ENCODE data around the gene DNMT3A. TPM values are rescaled to one million over a fixed set of nuclear protein-coding genes. Genes with fewer than 3 reads are reported as not detected.

Gene DNMT3A
- total RNA-seq, 1 experiment from 2014 or later = 8.0 TPM

- peak; percentile 81 for DNase-seq (ENCODE audit: unreplicated experiment)
- ChIA-PET POLR2A (interaction anchor here (0.7 to 1.5 kb wide), 4 partner anchors 9 to 93 kb away, joined by 3 to 5 read pairs (median 3); no protein-coding TSS in a partner anchor), CTCF (interaction anchor here (0.5 to 1.1 kb wide), 3 partner anchors 8 to 24 kb away, joined by 3 read pairs; no protein-coding TSS in a partner anchor)
- TF ChIP-seq, protein P1, sequence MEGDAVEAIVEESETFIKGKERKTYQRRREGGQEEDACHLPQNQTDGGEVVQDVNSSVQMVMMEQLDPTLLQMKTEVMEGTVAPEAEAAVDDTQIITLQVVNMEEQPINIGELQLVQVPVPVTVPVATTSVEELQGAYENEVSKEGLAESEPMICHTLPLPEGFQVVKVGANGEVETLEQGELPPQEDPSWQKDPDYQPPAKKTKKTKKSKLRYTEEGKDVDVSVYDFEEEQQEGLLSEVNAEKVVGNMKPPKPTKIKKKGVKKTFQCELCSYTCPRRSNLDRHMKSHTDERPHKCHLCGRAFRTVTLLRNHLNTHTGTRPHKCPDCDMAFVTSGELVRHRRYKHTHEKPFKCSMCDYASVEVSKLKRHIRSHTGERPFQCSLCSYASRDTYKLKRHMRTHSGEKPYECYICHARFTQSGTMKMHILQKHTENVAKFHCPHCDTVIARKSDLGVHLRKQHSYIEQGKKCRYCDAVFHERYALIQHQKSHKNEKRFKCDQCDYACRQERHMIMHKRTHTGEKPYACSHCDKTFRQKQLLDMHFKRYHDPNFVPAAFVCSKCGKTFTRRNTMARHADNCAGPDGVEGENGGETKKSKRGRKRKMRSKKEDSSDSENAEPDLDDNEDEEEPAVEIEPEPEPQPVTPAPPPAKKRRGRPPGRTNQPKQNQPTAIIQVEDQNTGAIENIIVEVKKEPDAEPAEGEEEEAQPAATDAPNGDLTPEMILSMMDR (IDR thresholded peaks at IDR 0.05; ENCODE audit: unreplicated experiment) = no peak
- no peak overlapping the region for H3K4me3 Mint-ChIP-seq (ENCODE audit: unreplicated experiment)
- no peak overlapping the region for H3K27ac Mint-ChIP-seq (ENCODE audit: low read depth, unreplicated experiment)
- intact Hi-C loops (cut with micrococcal nuclease) = no loop called here
- H3K27me3 Mint-ChIP-seq (ENCODE audit: insufficient read depth, unreplicated experiment) = no peaks in the 10 kb centered on the region
- H3K36me3 Mint-ChIP-seq (ENCODE audit: insufficient read depth, unreplicated experiment) = peaks cover 18% of the 10 kb centered on the region
- BruUV-seq (replicated peaks) = no TSS peak
- H3K9me3 Mint-ChIP-seq (ENCODE audit: unreplicated experiment) = no peaks in the 10 kb centered on the region
- H3K4me1 Mint-ChIP-seq (ENCODE audit: insufficient read depth, unreplicated experiment) = peaks cover 11% of the 10 kb centered on the region
These were observed 40.0 kb downstream of the DNMT3A start for GRCh38 chr2:25301453-25302352.

DNA sequence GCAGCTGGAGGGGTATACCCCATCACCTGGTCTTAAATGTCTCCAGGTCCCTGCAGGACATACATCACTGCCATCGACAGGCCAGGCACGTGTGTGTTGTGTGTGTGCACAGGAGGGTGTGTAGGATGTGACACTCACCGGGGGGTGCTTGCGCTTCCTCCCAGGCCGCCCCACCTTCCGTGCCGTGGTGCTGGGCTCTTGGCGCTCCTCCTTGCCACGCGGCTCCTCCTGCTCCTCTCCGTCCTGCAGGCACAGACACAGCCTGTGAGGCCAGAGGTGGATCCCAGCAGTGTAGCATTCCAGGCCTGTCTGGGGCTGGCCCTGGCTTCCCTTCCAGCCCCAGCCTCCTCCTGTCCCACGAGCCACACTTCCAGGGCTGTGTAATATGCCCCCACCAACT is 41.7 kb downstream of the DNMT3A start:
- POLR2A ChIA-PET = no interaction called here
- TF ChIP-seq, protein P1 (IDR thresholded peaks at IDR 0.05; ENCODE audit: unreplicated experiment) = no peak

DNA sequence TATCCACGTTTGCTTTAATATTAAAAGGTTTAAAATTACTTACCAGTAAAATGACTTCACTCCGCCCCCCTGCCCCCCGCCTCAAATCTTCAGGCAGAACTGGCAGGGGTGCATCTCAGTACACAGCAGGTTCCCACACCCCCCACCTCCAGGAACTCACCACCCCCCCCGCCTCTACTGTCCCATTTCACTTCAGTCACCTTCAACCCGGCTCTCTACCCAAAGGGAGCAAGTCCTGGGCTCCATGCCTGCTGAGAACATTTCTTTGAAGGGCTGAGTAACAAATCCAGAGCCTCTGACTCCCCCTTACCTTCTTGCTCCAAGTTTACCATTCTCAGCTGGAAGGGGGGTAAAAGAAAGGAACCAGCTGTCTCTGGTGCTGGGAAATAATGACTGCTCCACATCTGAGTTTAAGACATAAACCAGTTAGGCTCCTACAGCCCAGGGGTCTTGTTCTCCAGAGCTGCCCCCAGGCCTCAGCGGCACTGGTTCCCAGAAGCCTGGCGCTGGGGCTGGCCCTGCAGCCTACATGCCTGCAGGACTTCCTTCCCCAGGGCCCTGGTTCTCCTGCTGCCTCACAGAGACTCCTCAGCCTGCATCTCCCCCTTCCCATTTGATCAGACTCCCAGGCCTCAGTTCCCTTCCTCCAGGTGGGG is 42.8 kb downstream of the DNMT3A start:
- no TSS peak for BruUV-seq (replicated peaks)
- ChIA-PET POLR2A (no interaction called here), CTCF (no interaction called here)
- Mint-ChIP-seq H3K4me3 (ENCODE audit: unreplicated experiment) (no peak overlapping the region), H3K9me3 (ENCODE audit: unreplicated experiment) (no peaks in the 10 kb centered on the region), H3K4me1 (ENCODE audit: insufficient read depth, unreplicated experiment) (peaks cover 11% of the 10 kb centered on the region), H3K36me3 (ENCODE audit: insufficient read depth, unreplicated experiment) (peaks cover 12% of the 10 kb centered on the region), H3K27me3 (ENCODE audit: insufficient read depth, unreplicated experiment) (no peaks in the 10 kb centered on the region), H3K27ac (ENCODE audit: low read depth, unreplicated experiment) (no peak overlapping the region)
- TF ChIP-seq, protein P1 (IDR thresholded peaks at IDR 0.05; ENCODE audit: unreplicated experiment) = no peak
- no peak for DNase-seq (ENCODE audit: unreplicated experiment)
- intact Hi-C loops (cut with micrococcal nuclease) = no loop called here

More for the DNA sequence above, 41.7 kb downstream of the DNMT3A start:
- Mint-ChIP-seq H3K27me3 (ENCODE audit: insufficient read depth, unreplicated experiment) (no peaks in the 10 kb centered on the region), H3K4me3 (ENCODE audit: unreplicated experiment) (no peak overlapping the region), H3K4me1 (ENCODE audit: insufficient read depth, unreplicated experiment) (peaks cover 11% of the 10 kb centered on the region), H3K9me3 (ENCODE audit: unreplicated experiment) (no peaks in the 10 kb centered on the region), H3K27ac (ENCODE audit: low read depth, unreplicated experiment) (no peak overlapping the region), H3K36me3 (ENCODE audit: insufficient read depth, unreplicated experiment) (peaks cover 12% of the 10 kb centered on the region)
- no TSS peak for BruUV-seq (replicated peaks)
- CTCF ChIA-PET = no interaction called here
- no peak for DNase-seq (ENCODE audit: unreplicated experiment)
- intact Hi-C loops (cut with micrococcal nuclease) = no loop called here

DNA sequence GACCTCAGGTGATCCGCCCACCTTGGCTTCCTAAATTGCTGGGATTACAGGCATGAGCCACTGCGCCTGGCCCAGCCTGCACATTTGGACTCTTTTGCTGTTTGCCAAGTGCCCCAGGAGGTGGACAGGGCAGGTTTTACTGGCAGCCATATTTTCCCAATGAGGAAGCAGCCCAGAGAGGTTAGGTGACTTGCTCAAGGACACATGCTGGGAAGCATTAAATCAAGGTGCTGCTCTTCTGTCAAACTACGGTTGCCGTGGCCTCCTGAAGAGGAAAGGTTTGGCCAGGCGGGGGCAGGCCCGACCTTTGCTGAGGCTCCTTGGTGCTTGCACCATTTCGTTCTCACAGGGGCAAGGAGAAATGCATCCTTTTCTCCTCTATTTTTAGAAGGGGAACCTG is 44.0 kb downstream of the DNMT3A start:
- peaks cover 12% of the 10 kb centered on the region for H3K36me3 Mint-ChIP-seq (ENCODE audit: insufficient read depth, unreplicated experiment)
- H3K4me1 Mint-ChIP-seq (ENCODE audit: insufficient read depth, unreplicated experiment) = peaks cover 11% of the 10 kb centered on the region
- TF ChIP-seq, protein P1 (IDR thresholded peaks at IDR 0.05; ENCODE audit: unreplicated experiment) = no peak
- no peak overlapping the region for H3K4me3 Mint-ChIP-seq (ENCODE audit: unreplicated experiment)
- H3K27ac Mint-ChIP-seq (ENCODE audit: low read depth, unreplicated experiment) = no peak overlapping the region
- intact Hi-C loops (cut with micrococcal nuclease) = no loop called here
- ChIA-PET CTCF (no interaction called here), POLR2A (no interaction called here)
- H3K27me3 Mint-ChIP-seq (ENCODE audit: insufficient read depth, unreplicated experiment) = no peaks in the 10 kb centered on the region
- H3K9me3 Mint-ChIP-seq (ENCODE audit: unreplicated experiment) = no peaks in the 10 kb centered on the region
- BruUV-seq (replicated peaks) = no TSS peak
- no peak for DNase-seq (ENCODE audit: unreplicated experiment)
